Stimulated activated CD4-positive, alpha-beta T cell treated with anti-CD3 and anti-CD28 coated beads, Interleukin-2, amount 100 ng/mL, for 4 hours (primary cell): ENCODE results near the gene CFAP61.
"Not testable (repeated sequence)": the region's sequence is repeated elsewhere in the genome, so short reads cannot be mapped to it uniquely, and the experiment has no call there.

ENCODE experiments used
- DNase-seq: peaks from one replicate; pipeline ENCODE4 v3.0.0-alpha.2; 2020; ENCODE audit warnings: low read depth

CFAP61 gene

GRCh38 chr20:20052074-20052970 is at the start of gene CFAP61, which contains the start of gene CRNKL1:
TSS of gene CFAP61 (plus strand) at chr20:20052532. CDS start at chr20:20056654, 4,122 bp downstream.
TSS of gene CRNKL1 (minus strand) at chr20:20052466. CDS start at chr20:20052342, 124 bp downstream.
- peak; percentile 96 for DNase-seq

DNA sequence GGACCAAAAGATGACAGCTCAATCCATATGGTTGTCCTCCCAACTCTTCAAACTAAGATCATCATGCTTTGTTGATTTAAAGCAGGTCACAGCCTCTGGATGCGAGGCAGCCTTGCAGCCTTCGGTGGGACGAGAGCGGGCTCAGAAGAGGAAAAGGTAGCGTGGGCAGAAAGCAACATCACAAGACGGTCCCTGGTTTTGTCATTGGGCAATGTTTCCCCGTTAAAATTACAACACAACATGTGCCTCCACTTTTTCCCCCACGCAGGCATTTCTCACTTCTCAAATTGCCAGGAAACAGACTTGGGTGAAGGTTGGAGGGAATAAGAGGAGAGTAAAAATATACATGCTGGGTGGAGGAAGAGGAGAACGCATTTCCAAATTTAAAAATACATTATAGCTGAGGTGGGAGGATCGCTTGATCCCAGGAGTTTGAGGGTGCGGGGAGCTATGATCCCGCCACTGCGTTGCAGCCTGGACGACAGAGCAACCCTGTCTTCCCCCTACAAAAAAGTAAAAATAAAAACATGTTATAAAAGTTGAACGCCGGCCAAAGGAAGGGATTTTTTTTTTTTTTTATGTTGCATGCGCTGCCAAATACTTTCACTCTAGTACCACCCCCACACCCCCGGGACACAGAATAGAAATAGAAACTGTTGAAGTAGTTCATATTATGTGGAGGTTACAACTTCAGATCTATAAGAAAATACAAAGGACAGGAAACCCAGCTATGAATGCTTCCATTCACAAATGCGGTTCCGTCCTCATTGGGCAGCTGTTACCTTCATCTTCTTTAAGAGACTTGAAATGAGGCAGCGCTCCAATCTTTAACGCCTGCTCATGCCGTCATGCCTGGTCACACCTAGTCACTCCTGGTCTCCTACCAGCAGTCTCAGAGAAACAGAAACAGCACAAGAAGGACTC is 49.0 kb upstream of the CFAP61 start:
- DNase-seq, result no peak

- DNase-seq, result not testable (repeated sequence)
Observed at GRCh38 chr20:20003955-20004322, 48.4 kb upstream of the CFAP61 start.

- DNase-seq, result no peak
Observed at GRCh38 chr20:20005342-20005741, 47.0 kb upstream of the CFAP61 start.

- no peak for DNase-seq
Observed at GRCh38 chr20:20009784-20010253, 42.5 kb upstream of the CFAP61 start.

DNA sequence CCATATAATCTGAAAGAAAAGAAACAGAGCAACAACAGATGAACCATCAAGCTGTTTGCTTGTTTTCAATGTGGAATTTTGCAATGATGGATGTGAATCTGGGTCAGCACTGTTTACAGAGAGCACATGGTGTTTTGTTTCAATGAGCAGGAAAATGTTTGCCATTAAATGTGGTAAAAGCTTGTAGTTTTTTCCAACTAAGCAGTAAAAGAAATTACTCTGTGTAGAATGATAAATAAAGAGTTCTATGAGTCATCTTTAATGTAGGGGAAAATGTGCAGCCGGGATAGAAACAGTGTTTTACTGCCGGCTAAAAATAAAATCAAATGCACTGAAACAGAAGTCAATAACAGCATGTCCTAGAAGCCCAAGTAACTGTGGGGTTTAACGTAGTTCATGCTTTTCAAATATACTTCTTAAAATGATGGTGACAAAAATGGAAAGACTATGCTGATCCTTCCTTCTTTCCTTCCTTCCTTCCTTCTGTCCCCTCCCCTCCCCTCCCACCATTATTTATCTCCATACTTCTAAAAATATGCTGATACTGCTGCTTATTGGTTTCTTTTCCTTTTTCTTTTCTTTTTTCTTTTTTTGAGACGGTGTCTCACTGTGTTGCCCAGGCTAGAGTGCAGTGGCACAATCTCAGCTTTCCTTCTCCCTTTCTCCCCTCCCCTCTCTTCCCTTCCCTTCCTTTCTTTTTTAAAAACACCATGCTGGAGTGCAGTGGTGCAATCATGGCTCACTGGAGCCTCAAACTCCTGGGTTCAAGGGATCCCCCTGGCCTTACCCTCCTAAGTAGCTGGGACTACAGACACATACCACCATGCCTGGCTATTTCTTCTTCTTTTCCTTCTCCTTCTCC is 41.5 kb upstream of the CFAP61 start:
- DNase-seq, result no peak

GRCh38 chr20:20012541-20012940 is 39.8 kb upstream of the CFAP61 start:
- DNase-seq, result no peak

- DNase-seq, result no peak
Observed at GRCh38 chr20:20014659-20015058, 37.7 kb upstream of the CFAP61 start.

- DNase-seq, result peak; percentile 85
Observed at GRCh38 chr20:20017001-20017843, 35.1 kb upstream of the CFAP61 start, which contains the start of gene NAA20. TSS of gene NAA20 (plus strand) at chr20:20017362. CDS start at chr20:20017397, 35 bp downstream.

- no peak for DNase-seq
Observed at GRCh38 chr20:20017844-20018185, 34.5 kb upstream of the CFAP61 start.

GRCh38 chr20:20018366-20018765 is 34.0 kb upstream of the CFAP61 start:
- no peak for DNase-seq

DNA sequence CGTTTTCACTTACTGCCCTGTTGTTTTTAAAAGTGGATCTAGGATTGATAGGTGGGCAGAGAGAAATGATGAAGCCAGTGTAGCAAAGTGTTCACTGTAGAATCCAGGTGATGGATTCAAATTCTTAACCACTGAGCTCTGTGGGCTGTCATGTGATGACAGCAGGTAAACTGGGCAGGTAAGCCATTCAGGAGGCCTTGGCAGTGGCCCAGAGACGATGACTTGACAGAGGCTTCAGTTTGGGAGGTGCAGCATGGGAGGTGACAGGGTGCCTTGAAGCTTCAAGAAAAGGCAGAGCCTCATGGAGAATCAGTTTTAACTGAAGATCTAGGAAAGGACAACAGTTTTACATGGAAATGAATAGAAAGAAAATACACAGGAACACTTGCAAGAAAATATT is 33.2 kb upstream of the CFAP61 start:
- DNase-seq, result no peak

- no peak for DNase-seq
Observed at GRCh38 chr20:20020908-20021307, 31.4 kb upstream of the CFAP61 start.

DNA sequence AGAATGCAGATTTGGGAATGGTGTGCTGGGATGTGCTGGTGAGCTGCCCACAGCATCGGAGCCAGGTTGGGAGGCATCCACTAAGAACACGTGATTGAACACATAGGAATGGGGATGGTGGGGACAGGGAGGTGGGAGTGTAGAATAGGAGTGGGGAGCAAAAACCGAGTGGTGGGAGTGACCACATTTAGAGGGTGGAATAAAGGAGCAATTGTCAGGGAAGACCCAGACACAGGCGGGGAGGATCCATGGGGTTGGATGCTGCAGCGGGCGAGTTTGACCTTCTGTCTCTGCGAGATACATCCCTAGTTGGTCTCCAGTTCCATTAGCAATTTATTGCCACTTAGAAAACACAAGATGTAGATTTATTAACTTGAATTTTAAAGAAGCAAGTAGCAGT is 30.5 kb upstream of the CFAP61 start:
- no peak for DNase-seq

DNA sequence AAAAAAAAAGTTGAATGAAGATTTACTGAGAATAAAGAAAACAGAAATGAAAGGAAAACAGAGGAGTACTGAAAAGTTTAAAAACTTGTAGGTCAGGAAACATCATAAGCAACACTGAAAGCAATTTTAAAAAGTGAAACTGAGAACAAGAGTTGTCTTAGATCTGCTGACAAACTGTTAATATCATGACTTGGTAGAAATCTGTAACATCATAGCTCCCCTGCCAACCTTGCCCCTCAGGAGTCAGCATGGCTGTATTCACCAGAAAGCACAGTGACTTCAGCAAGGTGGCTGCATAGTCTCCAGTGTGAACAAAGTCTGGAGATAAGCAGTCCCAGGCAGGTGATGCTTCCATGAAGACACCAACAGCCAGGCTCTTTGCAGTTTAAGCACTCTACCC is 29.8 kb upstream of the CFAP61 start:
- DNase-seq, result no peak

DNA sequence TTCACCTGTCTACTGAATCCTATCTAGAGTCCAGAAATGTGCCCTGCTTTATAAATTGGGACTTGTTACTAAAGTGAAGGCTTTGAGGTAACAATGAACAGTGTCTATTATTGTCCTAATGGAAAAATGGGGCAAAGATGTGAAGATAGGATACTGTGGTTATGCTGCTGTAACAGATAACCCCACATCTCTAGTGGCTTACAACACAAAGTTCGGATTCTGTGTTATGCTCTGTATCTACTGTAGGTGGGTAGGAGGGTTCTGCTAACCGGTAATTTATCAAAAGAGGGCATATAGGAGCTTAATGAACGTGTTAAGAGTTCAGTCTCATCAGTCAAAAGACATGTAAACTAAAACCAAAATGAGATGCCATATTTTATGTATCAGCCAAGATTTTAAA is 28.9 kb upstream of the CFAP61 start:
- DNase-seq, result no peak

GRCh38 chr20:20024942-20025341 is 27.4 kb upstream of the CFAP61 start:
- DNase-seq, result no peak

- no peak for DNase-seq
Observed at GRCh38 chr20:20027284-20027683, 25.0 kb upstream of the CFAP61 start.

DNA sequence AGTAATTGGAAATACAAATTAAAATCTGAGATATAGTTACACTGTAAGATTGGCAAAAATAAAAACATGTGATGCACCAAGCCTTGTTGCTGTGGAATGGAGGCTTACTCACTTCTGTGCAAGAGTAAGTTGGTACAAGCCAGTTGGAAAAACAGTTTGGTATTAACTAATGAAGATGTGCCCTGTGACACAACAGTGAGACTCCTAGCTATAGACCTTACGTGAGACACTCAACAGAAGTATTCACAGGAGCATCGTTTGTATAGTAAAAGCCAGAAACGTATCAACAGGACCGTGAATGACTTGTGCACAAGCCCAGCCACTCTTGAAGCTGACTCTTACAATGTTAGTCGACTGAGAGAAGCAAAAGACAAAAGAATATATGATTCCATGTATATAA is 20.5 kb upstream of the CFAP61 start:
- DNase-seq, result no peak

- no peak for DNase-seq
Observed at GRCh38 chr20:20034486-20034885, 17.8 kb upstream of the CFAP61 start.

DNA sequence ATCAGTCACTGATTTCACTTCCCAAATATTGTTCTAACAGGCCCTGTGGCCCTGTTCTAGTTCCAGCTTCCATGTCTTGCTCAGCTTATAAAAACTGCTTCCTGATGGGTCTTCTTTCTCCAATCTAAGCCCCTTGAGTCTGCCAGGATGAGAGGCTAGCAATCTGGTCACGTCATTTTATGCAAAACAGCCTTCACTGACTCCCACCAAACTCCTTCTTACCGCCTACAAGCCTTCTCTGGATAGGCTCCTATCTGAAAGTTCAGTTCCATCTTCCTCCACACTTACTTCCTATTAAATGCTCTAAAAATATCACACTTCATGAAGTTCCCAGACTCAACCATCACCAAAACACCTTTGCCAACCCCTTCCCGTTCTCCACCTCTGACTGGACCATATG is 15.6 kb upstream of the CFAP61 start:
- DNase-seq, result no peak
